Head of caudate nucleus (tissue), 42 donors: ENCODE data around the gene PLPP7.
A peak's percentile ranks its signal among the peaks of the same experiment; 100 is the strongest.
"Not testable (repeated sequence)": the region's sequence is repeated elsewhere in the genome, so short reads cannot be mapped to it uniquely, and the experiment has no call there.

Experiments used
- DNase-seq, 42 donors: peaks; one replicate each; pipeline versions ENCODE4 v3.0.0 to v3.0.0-alpha.2; 2020 to 2021; ENCODE audit warnings: mixed read lengths in 7 of 42
- intact Hi-C: fragments of 100-400 bp; cut with DNase I; formaldehyde crosslinking; loops from one replicate; pipeline ENCODE4 v1.15.0; 2022

PLPP7 gene

DNA sequence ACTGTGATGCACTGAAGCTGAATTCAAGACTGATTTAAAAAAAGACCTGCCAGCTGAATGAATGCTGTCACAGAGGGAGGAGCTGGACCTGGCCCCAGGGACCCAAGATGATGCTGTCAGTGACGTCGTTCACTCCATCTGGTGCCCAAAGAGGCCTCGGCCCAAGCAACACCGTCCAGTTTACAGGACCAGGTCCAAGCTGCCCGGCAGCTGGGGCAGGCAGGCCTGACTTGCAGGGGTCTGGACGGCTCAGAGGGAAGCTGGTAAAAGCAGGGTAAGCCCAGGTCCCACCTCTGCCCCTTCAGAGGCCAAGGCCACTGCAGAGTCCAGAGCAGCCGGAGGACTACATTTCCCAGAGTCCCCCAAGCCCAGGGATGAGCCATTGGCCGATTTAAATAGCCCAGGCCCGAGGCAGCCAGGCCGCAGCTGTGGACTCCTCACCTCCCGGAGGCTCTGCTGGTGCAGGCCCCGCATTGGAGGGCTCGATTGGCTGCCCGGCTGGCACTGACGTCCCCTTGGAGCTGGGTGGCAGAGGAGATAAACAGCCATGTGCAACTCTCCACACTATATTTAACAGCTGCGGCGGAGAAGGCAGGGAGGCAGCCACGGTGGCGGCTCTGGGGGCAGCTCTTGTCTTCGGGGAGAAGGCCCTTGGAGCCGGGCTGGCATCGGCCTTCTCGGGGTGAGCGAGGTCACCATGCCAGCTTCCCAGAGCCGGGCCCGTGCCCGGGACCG is at the start of gene PLPP7:
TSS of gene PLPP7 (plus strand) at position 423 of the 735 bp plus-strand sequence. CDS start at position 698, 275 bp downstream.
- peak; percentile 76 to 95 (median 88) for DNase-seq
- intact Hi-C loops, result no loop called here

DNA sequence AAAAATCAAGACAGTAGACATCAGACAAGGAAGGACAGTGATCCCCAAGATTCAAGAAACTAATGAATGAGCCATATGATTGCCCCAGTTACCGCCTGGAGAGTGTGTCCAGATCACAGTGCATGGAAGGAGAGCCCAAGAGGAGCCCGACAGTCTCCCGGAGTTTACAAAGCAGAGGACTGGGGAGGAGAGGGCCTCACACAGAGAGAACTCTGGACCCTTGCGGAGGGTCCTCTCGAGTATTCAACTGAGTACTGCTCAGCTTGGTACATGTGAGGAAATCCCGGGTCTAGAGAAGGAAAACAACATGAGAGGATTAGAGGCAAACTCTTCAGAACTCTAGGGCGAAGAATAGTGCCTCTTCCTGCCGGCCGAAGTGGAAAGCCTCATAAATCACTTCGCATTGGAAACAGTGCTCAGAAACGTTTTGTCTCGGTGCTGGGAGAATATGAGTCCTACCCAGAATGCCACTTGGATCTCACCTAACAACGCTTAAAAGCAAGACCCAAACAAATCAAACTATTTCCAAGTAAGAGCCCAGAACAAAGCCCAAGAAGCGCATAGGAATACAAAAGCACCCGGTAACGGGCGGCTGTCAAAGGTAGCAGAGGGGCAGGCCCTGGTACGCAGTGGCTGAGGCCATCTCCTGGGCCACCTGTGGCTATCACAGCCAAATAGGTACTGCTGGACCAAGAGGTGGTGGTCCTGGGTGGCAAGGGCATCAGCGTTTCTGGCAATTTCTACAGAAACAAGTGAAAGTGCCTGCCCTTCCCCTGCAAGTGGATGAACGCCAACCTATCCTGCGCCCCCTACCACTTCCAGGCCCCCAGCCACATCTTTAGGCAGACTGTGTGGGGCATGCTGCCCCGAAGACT is 49.2 kb upstream of the PLPP7 start:
- DNase-seq, result peak in 1 of 42 donors; percentile 12
- intact Hi-C loops, result no loop called here

DNA sequence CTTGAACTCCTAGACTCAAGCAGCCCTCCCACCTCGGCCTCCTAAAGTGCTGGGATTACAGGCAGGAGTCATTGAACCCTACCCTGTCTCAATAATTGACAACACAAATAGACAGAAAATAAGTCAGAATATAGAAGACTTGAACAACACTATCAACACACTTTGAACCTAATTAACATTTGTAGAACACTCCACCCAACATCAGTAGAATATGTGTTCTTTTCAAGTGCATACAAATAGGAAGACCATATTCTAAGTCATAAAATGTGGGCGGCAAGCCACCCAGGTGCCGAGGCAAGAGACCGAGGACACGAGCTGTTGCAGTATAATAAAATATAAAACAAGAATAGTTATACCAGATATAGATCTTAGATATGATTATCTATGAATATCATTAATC is 45.2 kb upstream of the PLPP7 start:
- intact Hi-C loops, result not testable (repeated sequence)
- peak in 1 of 42 donors; percentile 30 for DNase-seq

DNA sequence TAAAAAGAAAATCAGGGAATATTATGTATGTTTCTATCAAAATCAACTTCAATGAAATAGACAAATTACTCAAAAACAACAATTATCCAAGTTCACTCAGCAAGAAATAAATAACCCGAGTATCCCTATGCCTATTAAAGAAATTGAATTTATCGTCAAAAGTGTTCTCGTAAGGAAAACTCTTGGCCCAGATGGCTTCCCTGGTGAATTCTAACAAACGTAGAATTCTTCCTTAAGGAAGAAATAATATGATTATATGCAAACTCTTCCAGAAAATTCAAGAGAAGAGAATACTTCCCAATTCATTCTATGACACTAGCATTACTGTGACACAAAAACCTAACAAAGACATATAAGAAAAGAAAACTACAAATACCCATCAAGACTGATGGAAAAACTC is 42.9 kb upstream of the PLPP7 start:
- no peak for DNase-seq
- intact Hi-C loops, result no loop called here

DNA sequence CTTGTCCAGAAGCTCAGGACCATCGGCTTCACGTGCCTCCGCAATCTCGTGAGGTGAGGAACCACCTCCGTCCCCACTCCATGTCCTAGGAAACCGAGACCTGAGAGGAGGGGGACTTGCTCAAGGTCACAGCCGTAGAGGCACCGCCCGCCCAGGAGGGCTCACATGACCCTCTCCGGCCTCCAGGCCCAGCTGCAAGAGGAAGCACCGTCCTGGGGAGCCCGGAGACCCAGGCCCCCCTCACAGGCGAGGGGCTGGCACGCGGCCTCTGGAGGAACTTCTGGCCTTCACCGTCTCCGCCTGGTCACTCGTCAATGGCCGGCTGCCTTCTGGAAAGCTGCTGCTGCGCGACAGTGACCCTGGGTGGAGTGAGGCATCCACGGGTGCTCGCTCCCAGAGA is 37.4 kb upstream of the PLPP7 start:
- intact Hi-C loops, result no loop called here
- peak in 1 of 42 donors; percentile 51 for DNase-seq

DNA sequence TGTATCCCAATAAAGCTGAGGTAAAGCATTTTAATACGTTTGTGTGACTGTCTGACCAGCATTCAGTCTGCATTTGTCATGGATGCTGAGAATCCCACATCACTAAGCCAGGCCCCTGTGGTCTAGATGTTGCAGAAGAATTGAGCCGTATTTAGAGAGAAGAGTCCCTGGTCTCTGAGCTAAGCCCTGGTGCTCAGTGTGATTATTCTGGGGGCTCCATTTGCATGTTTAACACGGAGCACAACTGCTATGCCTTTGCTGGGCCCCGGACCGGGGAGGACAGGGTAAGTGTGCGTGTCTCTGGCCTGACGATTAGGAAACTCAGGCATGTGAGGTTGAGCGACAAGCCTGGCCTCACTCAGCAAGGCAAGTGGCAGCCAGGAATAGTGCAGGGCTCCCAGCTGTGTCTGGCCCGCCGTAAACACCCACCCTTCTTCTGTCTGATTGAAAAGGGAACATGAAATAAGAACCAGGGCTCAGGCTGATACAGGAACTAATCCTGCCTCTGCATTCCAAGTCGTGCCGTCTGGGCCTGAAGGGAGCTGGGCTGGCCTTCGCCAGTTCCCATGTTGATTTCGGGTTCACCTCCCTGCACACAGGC is 35.5 kb upstream of the PLPP7 start:
- intact Hi-C loops, result no loop called here
- peak in 24 of 42 donors; percentile 35 to 75 (median 54) for DNase-seq

DNA sequence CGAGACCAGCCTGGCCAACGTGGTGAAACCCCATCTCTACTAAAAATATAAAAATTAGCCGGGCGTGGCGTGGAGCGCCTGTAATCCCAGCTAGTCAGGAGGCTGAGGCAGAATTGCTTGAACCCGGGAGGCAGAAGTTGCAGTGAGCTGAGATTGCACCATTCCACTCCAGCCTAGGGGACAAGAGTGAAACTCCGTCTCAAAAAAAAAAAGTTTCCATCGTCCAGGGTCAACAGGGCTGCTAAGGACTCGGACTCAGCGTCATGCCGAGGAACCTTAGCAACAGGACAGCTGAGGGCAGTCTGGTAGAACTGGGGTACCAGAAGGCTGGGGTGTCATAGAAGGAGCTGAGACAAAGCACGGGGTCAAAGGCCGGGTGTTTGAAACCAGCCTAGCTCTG is 34.9 kb upstream of the PLPP7 start:
- intact Hi-C loops, result no loop called here
- DNase-seq, result no peak

DNA sequence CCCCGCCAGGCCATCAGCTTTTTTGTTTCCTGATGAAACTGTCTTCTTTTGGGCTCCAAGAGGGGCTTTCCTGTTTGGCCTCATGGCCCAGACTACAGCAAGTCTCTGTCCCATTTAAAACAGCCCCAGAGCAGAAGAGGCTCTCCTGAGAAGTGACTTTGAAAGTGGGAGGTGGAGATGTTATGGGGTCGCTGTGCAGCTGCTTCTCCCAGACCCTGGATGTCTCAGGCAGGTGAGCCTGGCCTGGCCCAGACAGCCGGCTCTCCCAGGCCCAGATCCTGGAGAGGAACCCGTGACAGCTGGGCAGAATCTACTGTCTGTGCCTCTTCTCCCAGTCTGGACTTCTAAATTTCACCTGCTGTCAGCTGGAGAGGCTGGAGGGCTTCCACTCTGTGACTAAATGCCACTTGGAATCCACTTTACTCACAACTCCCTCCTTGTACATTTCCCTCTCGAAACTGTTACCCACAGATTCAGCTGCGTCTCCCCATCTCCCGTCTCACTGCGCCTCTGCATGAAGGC is 33.8 kb upstream of the PLPP7 start:
- DNase-seq, result no peak
- intact Hi-C loops, result no loop called here

DNA sequence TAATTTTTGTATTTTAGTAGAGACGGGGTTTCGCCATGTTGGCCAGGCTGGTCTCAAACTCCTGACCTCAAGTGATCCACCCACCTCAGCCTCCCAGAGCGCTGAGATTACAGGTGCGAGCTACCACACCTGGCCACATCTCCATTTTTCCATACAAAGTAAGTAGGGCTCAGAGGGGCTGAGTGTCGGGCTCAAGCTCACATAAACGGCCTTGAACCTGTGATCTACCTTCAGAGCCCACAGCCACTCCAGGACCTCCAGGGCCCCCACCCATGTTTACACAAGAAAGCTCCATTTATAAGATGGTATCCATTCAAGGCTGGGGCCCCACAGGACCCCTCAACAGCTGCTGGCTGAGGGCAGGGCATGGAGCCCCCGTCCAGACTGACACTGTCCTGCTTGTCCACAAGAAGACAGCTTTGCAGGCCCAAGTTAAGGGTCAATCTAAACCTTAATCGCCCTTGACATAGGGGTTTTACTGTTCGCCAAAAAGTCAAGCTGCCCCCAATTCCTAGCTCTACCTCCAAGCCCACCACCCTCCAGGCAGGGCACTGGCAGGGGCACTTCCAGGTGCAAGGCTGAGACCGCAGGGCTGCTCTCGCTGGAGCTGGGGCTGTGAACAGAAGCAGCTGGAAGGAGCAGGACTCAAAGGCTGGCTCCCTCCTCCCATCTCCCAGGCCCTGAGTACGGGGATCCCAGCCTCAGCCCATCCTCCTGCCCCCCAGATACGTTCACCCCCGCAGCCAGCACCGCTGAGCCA is 32.1 kb upstream of the PLPP7 start:
- DNase-seq, result peak in 1 of 42 donors; percentile 2
- intact Hi-C loops, result no loop called here

DNA sequence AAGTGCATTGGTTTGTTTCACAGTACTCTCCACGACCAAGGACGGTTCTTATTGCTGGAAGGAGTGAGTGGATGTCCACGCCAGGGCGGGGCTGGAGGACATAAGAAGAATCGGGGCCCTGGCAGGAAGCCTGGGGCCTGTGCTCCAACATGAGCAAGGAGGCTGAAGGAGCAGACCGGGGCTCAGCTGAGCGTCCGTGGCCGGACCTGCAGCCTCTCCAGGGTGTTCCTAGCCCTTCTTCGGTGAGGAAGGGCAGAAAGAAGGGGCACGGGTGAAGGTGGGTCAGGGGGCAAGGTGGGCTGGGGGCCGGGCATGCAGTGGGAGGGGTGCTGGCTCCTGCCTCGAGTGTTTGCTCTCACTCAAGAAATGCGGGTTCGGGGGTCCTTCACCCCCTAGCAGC is 31.3 kb upstream of the PLPP7 start:
- DNase-seq, result peak in 1 of 42 donors; percentile 2
- intact Hi-C loops, result no loop called here

DNA sequence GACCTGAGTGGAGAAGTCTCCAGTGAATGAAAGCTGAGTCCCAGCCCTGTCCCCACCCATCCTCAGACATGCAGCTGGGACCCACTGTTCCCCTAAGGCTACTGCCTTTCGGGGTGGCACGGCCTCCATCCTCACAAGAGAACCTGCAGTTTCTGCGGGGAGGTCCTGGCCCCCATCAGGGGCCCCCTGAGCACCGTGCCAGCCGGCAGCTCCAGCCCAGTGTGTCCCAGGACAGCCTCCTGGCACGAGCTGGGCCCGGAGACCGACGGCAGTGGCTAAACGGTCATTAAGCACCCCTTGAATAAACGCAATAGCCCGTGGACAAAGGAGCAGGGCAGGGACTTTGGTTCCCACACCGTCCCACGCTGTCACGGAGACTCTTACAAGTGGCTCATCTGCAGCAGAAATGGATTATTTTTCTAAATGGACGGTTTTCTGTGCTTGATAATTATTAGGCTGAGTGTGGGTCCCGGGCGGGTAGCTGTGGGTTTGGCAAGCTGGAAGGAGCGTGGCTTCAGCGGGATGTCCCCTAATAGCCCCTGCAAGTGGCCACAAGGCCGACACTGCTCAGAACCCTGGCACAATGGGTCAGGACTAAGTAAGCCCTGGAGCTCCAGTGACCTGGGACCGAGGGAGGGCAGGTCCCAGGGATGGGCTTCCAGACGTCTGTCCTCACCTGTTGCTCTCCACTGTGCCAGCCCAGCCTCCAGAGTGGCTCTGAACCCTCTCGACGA is 30.7 kb upstream of the PLPP7 start:
- intact Hi-C loops, result no loop called here

DNA sequence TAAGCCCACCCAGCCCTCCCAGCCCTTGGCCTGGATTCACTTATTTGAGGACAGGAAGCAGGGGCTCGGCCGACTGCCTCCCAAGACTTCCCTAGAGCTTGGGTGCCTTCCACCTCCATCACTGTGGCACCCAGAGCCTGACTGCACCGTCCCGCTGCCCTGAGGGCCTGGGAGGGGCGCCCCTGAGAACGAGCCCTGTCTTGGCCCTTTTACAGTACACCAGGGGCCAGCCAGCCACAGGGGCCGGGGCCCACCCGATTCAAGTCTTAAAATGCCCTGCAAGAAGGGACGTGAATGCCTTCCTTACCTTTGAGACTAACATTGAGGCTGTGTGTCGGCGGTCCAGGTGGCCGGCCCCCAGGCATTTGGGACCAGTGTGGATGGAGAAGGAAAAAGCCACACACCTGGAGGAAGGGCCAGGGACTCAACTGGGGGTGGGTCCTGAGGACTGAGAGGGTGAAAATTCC is 30.1 kb upstream of the PLPP7 start:
- peak in 1 of 42 donors; percentile 1 for DNase-seq
- intact Hi-C loops, result no loop called here

More for the DNA sequence above, 30.7 kb upstream of the PLPP7 start:
- peak in 1 of 42 donors; percentile 1 for DNase-seq

DNA sequence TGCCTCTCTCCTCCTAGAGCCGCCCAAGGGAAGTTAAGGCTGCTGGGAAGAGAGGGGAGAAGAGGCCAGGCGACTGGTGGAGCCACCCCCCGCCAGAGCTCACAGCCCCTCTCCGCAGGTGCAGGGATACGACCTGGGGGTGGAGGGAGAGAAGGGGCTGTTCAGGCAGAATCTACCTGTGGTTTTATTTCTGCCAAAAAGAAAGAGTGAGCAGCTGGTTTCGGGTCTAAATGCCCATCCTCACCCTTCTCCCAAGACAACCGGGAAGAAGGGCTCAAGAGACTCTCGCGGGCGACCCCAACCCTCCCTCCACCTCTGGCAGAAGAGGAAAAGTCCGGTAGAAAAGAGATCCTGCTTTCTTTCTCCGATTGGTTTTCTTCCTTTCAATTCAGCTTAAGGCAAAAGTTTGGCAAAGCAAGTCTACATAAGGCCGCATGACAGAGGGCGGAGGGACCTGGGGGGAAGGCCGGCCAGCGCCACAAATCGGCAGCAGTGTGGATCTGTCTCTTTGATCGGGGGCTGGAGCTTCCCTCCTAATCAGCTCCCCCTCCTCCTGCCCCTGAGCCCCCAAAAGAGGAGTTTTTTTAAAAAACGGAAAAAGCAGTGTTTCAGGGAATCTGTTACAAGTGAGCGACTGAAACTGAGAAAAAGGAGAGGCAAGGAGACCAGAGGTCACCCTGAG is 29.5 kb upstream of the PLPP7 start:
- intact Hi-C loops, result no loop called here
- DNase-seq, result no peak

DNA sequence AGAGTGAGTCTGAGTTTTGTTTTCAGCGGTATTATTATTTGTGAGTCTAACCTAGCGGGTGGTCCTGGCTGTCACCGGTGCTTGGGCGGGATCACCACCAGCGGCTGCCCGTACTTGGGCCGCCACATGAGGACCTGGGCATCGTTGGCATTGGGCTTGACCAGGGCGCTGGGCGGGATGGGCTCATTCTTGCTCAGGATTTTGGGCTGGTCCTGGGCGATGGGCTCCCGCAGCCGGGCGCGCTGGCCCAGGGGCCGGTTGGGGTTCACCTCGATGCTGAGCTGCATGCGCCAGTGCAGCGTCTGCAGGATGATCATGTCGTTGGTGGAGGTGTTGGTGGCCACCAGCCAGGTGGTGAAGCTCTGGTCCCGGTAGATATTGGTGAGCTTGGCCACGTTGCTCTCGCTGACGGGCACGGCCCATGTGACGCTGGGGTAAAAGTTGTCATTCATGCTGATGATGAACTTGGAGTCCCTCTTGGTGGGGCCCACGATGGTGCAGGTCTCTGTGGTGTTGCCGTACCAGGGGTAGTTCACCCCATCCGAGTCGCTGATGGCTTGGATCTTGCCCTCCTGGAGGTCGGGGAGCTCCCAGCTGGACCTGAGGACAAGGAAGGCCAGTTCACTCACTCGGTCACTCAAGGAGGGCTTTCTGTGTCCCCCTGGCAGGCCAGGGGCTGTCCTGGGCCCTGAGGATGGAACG is 28.6 kb upstream of the PLPP7 start:
- intact Hi-C loops, result no loop called here
- no peak for DNase-seq

DNA sequence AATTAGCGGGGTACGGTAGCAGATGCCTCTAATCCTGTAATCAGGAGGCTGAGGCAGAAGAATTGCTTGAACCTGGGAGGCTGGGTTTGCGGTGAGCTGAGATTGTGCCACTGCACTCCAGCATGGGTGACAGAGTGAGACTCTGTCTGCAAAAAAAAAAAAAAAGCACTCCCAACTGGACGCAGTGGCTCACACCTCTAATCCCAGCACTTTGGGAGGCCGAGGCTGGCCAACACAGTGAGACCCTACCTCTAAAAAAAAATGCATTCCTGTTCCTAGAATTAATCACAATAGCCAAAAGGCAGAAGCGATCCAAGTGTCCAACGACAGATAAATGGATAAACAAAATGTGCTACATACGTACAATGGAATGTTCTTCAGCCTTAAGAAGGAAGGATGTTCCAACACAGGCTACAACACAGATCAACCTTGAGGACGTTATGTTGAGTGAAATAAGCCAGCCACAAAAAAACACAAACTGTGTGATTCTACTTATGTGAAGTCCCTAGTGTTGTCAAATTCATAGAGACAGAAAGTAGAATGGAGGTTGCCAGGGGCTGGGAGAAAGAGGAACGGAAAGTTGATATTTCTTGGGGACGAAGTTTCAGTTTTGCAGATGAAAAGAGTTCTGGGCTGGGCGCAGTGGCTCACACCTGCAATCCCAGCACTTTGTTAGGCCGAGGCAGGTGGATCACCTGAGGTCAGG is 27.0 kb upstream of the PLPP7 start:
- intact Hi-C loops, result no loop called here

DNA sequence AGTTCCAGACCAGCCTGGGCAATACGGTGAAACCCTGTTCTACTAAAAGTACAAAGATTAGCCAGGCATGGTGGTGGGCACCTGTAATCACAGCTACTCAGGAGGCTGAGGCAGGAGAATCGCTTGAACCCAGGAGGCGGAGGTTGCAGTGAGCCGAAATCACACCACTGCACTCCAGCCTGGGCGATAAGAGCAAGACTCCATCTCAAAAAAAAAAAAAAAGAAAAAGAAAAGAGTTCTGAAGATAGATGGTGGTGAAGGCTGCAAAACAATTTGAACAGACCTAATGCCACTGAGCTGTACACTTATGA is 26.5 kb upstream of the PLPP7 start:
- DNase-seq, intact Hi-C loops: not testable (repeated sequence)

More for the DNA sequence above, 27.0 kb upstream of the PLPP7 start:
- DNase-seq, result no peak
